Activated B cell treated with CpG ODN at 0.5 μM for 24 hours (primary cell): ENCODE data around the gene EIPR1. TPM values are rescaled to one million over a fixed set of nuclear protein-coding genes. Genes with fewer than 3 reads are reported as not detected.
A peak's percentile ranks its signal among the peaks of the same experiment; 100 is the strongest.

Experiments used
- ATAC-seq: fragments of 200-7000 bp; cut with Tn5 transposase; one replicate; pipeline ENCODE4 v1.10.0; 2021; ENCODE audit warnings: low read depth, mild to moderate bottlenecking, moderate library complexity
- CTCF ChIA-PET: fragments of 350-600 bp; sonication (Branson Sonifier 250); formaldehyde crosslinking; loops from one replicate; lab custom pipeline; 2021; ENCODE audit warnings: antibody characterized with exemption; lab: Charles Lee
- POLR2A ChIA-PET: fragments of 350-600 bp; sonication (Branson Sonifier 250); formaldehyde crosslinking; loops from one replicate; lab custom pipeline; 2021; ENCODE audit warnings: antibody characterized with exemption; lab: Charles Lee
- DNase-seq: peaks from one replicate; pipeline ENCODE4 v3.0.0; 2022
- H3K27ac Mint-ChIP-seq: one replicate; pipeline ENCODE4 v1.8.0; 2020; ENCODE audit warnings: mixed read lengths
- H3K27me3 Mint-ChIP-seq: one replicate; pipeline ENCODE4 v1.8.0; 2021; ENCODE audit warnings: mixed read lengths
- H3K36me3 Mint-ChIP-seq: one replicate; pipeline ENCODE4 v1.8.0; 2021; ENCODE audit warnings: low read depth, mixed read lengths
- H3K4me1 Mint-ChIP-seq: one replicate; pipeline ENCODE4 v1.8.0; 2021; ENCODE audit warnings: mixed read lengths
- H3K4me3 Mint-ChIP-seq: one replicate; pipeline ENCODE4 v1.8.0; 2020; ENCODE audit warnings: mild to moderate bottlenecking, mixed read lengths
- H3K9me3 Mint-ChIP-seq: one replicate; pipeline ENCODE4 v1.8.0; 2020; ENCODE audit warnings: mixed read lengths
- CTCF ChIP-seq: fragments of 200-600 bp; IDR thresholded peaks from one replicate; pipeline ENCODE4 v1.8.0; 2022; ENCODE audit warnings: antibody characterized with exemption, mild to moderate bottlenecking
- intact Hi-C: fragments of 100-400 bp; cut with micrococcal nuclease; formaldehyde crosslinking; loops from one replicate; pipeline ENCODE4 v1.15.1; 2024
- total RNA-seq: library from RNA; stranded (reverse); gene quantifications from 2 replicates; pipeline ENCODE4 v1.2.3, GENCODE V29; 2022

The EIPR1 gene
- total RNA-seq, 1 donor from 2014 or later = 36.3 TPM

GRCh38 chr2:3260959-3261358, 116.7 kb downstream of the EIPR1 start:
- POLR2A ChIA-PET = no interaction called here
- TF ChIP-seq CTCF = no peak
- Mint-ChIP-seq H3K36me3 (peaks cover 34% of the 10 kb centered on the region), H3K4me1 (peaks cover 24% of the 10 kb centered on the region), H3K27me3 (no peaks in the 10 kb centered on the region), H3K27ac (no peak overlapping the region), H3K9me3 (no peaks in the 10 kb centered on the region), H3K4me3 (no peak overlapping the region)
- intact Hi-C loops = no loop called here
- no peak for ATAC-seq
- CTCF ChIA-PET = no interaction called here
- no peak for DNase-seq

GRCh38 chr2:3257826-3258225, 119.8 kb downstream of the EIPR1 start:
- TF ChIP-seq CTCF = no peak
- Mint-ChIP-seq H3K4me3 (no peak overlapping the region), H3K27me3 (no peaks in the 10 kb centered on the region), H3K27ac (peak overlapping the region; percentile 6), H3K4me1 (peaks cover 53% of the 10 kb centered on the region), H3K9me3 (no peaks in the 10 kb centered on the region), H3K36me3 (peaks cover 26% of the 10 kb centered on the region)
- CTCF ChIA-PET = no interaction called here
- intact Hi-C loops = loop anchor here (5.0 to 10.0 kb wide), 2 partner anchors 53 to 394 kb away; no protein-coding TSS in a partner anchor
- ATAC-seq (no peak), DNase-seq (no peak)
- POLR2A ChIA-PET = no interaction called here

GRCh38 chr2:3257166-3257565, 120.5 kb downstream of the EIPR1 start:
- H3K4me1 Mint-ChIP-seq = peaks cover 57% of the 10 kb centered on the region
- no peaks in the 10 kb centered on the region for H3K27me3 Mint-ChIP-seq
- ChIA-PET POLR2A (no interaction called here), CTCF (no interaction called here)
- H3K27ac Mint-ChIP-seq = peak overlapping the region; percentile 30
- DNase-seq = no peak
- no peak overlapping the region for H3K4me3 Mint-ChIP-seq
- no peak for TF ChIP-seq CTCF
- intact Hi-C loops = loop anchor here (5.0 to 10.0 kb wide), 2 partner anchors 52 to 395 kb away; no protein-coding TSS in a partner anchor
- H3K36me3 Mint-ChIP-seq = peaks cover 23% of the 10 kb centered on the region
- no peak for ATAC-seq
- H3K9me3 Mint-ChIP-seq = no peaks in the 10 kb centered on the region

- Mint-ChIP-seq H3K9me3 (no peaks in the 10 kb centered on the region), H3K27me3 (no peaks in the 10 kb centered on the region), H3K36me3 (peaks cover 24% of the 10 kb centered on the region), H3K4me1 (peaks cover 62% of the 10 kb centered on the region), H3K4me3 (no peak overlapping the region), H3K27ac (peak overlapping the region; percentile 30)
- CTCF ChIA-PET = no interaction called here
- POLR2A ChIA-PET = no interaction called here
- DNase-seq = no peak
- intact Hi-C loops = loop anchor here (5.0 to 10.0 kb wide), 2 partner anchors 52 to 396 kb away; no protein-coding TSS in a partner anchor
- no peak for ATAC-seq
- no peak for TF ChIP-seq CTCF
Measured at GRCh38 chr2:3256605-3257004, 121.0 kb downstream of the EIPR1 start.

GRCh38 chr2:3256157-3256556, 121.5 kb downstream of the EIPR1 start:
- DNase-seq (no peak), ATAC-seq (no peak)
- H3K27me3 Mint-ChIP-seq = no peaks in the 10 kb centered on the region
- H3K36me3 Mint-ChIP-seq = peaks cover 27% of the 10 kb centered on the region
- no peaks in the 10 kb centered on the region for H3K9me3 Mint-ChIP-seq
- no peak overlapping the region for H3K4me3 Mint-ChIP-seq
- H3K27ac Mint-ChIP-seq = no peak overlapping the region
- H3K4me1 Mint-ChIP-seq = peaks cover 63% of the 10 kb centered on the region
- CTCF ChIA-PET = no interaction called here
- no peak for TF ChIP-seq CTCF
- POLR2A ChIA-PET = no interaction called here
- intact Hi-C loops = loop anchor here (5.0 to 10.0 kb wide), 2 partner anchors 51 to 396 kb away; no protein-coding TSS in a partner anchor
